Measurements from ENCODE around the gene PHF5A.
A peak's percentile ranks its signal among the peaks of the same experiment; 100 is the strongest.

The PHF5A gene

GRCh38 chr22:41468381-41469217, at the start of gene PHF5A, which contains the start of gene ACO2:
TSS of gene PHF5A (minus strand) at chr22:41468692. CDS start at chr22:41468653, 39 bp downstream.
TSS of gene ACO2 (plus strand) at chr22:41469117. CDS start at chr22:41469147, 30 bp downstream.
- peak; percentile 93 to 95 for DNase-seq (ENCODE audit: low read depth in 2 of 2)

GRCh38 chr22:41518048-41518347, 49.5 kb upstream of the PHF5A start:
- DNase-seq (ENCODE audit: low read depth in 2 of 2): no peak

- peak in 1 of 2 donors; percentile 42 for DNase-seq (ENCODE audit: low read depth in 2 of 2)
Measured at GRCh38 chr22:41517172-41518047, 48.9 kb upstream of the PHF5A start.

GRCh38 chr22:41516462-41516861, 48.0 kb upstream of the PHF5A start:
- no peak for DNase-seq (ENCODE audit: low read depth in 2 of 2)

DNA sequence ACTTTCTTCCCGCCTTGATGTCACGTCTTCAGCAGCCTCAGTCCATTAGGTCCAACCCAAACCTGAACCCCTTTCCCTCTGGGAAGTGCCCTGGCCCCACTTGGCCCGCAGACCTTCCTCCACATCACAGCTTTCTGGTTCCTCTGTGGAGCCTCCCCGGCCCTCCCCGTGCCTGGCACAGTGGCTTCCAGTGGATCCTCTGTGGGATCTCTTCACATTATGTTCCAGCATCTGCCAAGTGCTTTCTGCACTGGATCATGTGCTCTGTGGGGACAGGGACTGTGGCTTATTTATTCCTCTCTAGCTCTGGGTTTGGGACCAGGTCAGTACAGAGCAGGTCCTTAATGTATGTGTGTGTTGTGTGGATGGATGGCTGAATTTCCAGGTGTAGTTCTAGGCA, 44.9 kb upstream of the PHF5A start:
- DNase-seq (ENCODE audit: low read depth in 2 of 2): no peak

DNA sequence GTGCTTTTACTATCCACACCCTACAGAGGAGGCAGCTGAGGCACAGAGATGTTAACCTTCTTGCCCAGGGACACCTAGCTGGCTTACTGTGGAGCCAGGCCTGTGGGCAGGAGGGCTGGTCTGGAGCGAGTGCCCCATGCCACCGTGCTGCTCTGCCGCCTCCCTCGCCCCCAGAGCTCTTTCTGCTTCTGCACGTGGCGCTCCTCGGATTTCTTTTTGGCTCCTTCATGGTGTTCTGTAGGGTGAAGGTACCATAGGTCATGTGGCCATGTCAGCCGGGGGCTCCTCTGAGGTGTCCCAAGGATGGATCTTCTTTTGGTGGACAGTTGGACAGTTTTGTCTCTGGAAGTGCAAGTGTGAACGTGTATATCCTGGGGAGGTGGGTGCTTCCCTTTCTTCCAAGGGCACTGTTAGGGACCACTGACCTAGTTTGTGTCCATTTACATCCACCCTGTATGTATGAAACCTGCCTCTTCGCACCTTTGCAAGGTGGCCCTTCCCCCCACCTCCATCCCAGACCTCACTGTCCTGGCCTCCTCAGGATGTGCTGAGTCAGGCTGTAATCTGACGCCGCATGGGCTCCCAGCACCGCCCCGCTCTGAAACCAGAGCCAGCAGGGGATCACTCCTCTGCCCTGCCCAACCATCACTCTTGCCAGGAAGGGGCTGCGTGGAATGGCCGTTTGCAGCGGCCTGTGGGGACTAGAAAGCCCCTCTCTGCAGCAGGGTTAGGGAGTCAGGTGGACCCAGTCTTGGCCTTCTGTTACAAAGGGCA, 44.1 kb upstream of the PHF5A start:
- no peak for DNase-seq (ENCODE audit: low read depth in 2 of 2)

DNA sequence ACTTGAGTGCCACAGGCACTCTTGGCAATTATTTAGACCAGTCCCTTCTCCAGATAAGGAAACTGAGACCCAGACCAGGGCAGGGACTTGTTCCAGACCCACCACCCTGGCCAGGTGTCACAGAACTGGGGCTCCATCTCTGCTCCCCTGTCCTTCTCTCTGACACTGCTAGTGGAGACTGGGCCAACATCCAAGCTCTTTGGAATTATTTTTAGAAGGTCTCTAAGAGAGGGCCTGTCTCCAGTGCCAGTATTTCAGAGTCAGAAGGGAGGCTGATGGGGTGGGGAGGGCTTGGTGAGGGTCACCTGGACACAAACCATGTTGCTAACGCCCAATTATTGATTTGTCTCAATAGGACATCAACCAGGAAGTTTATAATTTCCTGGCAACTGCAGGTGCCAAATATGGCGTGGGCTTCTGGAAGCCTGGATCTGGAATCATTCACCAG, 43.1 kb upstream of the PHF5A start:
- no peak for DNase-seq (ENCODE audit: low read depth in 2 of 2)

DNA sequence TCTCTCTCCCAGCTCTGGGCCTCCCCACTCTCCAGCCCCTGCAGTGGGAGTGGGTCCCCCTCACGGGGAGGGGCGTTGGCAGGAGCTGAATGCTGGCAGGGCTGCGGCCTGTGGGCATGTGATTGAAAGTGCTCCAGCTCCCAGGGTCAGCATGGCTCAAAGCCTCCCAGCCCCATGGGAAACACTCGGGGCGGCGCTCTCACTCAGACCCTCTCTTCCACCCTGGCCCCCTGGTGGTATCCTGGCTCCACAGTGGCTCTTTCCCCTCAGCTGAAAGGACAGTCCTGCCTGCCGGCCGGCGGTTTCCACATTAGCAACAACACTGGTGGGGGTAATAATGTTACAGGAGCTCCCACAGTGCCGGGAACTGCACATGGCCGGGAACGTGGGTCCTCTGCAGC, 40.3 kb upstream of the PHF5A start:
- DNase-seq (ENCODE audit: low read depth in 2 of 2): no peak

DNA sequence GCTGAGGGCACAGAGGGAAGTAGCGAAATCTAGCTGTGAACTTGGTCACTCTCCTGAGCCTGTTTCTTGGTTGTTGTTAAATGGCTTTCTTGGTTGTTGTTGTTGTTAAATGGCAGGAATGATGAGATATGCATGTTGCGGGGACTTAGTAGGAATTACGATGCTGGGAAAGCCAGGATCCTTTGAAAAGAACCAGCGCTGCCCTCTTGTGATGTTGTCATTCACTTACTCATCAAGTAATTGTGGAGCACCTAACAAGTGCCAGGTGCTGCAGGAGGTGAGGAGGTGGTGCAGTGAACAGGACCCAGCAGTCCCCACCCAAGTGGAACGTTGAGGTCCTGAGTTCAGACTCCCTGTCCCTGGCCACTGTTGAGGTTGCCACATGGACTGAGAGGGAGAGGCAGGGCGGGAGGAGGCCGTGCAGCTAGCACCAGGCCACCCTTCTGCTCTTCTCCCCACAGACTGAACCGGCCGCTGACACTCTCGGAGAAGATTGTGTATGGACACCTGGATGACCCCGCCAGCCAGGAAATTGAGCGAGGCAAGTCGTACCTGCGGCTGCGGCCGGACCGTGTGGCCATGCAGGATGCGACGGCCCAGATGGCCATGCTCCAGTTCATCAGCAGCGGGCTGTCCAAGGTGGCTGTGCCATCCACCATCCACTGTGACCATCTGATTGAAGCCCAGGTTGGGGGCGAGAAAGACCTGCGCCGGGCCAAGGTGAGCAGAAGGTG, 39.0 kb upstream of the PHF5A start:
- DNase-seq (ENCODE audit: low read depth in 2 of 2): no peak

DNA sequence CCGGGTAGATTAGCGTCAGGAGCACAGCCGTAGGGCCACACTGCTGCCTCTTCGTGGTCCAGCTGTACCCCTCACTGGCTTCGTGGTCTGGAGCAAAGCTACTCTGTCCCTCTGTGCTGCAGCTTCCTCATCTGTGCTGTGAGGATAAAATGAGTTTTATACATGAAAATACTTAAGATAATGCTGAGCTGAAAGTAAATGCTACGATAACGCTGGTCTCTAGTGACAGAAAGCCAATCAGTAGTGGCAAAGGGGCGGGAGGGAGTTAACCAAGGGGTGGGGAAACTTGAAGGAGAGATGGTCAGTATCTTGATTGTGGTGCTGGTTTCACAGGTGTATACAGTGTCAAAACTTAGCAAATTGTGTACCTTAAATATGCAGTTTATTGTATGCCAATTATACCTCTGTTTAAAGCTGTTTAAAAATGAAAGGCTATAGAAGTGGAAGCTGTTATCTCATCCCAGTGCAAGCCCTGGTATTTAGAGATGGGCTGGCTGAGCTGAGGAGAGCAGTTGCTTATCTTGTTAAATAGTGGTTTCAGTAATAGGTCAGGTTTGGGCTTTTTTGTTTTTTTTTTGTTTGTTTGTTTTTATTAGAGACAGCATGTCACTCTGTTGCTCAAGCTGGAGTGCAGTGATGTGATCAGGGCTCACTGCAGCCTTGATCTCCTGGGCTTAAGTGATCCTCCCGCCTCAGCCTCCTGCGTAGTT, 37.2 kb upstream of the PHF5A start:
- DNase-seq (ENCODE audit: low read depth in 2 of 2): no peak

DNA sequence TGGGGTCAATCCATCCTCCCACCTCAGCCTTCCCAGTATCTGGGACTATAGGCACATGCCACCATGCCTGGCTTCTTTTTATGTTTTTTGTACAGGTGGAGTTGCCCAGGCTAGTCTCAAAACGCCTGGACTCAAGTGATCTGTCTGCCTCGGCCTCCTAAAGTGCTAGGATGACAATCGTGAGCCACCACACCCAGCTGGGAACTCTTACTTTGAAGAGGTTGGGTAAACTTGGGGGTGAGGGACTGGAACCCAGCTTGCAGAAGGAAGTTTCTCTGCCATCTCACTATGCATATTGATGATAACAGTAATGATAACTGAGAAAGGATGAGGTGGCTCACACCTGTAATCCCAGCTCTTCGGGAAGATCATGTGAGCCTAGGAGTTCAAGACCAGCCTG, 36.3 kb upstream of the PHF5A start:
- no peak for DNase-seq (ENCODE audit: low read depth in 2 of 2)

GRCh38 chr22:41504397-41504796, 35.9 kb upstream of the PHF5A start:
- no peak for DNase-seq (ENCODE audit: low read depth in 2 of 2)

DNA sequence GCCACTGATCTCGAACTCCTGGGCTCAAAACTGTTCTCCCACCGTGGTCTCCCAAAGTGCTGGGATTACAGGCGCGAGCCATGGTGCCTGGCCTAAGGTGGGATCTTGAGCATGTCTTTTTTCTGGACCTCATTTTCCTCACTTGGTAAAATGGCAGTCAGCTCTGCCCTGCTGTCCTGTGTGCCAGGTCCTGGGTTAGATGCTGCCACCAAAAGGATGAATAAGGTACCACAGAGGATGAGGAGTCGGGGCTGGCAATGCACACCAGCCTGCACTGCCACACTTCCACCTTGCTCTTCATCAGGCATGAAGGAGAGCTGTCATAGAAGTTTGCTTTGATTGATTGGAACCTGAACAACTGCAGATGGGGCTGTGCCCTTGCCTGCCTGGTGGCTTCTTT, 32.7 kb upstream of the PHF5A start:
- no peak for DNase-seq (ENCODE audit: low read depth in 2 of 2)

DNA sequence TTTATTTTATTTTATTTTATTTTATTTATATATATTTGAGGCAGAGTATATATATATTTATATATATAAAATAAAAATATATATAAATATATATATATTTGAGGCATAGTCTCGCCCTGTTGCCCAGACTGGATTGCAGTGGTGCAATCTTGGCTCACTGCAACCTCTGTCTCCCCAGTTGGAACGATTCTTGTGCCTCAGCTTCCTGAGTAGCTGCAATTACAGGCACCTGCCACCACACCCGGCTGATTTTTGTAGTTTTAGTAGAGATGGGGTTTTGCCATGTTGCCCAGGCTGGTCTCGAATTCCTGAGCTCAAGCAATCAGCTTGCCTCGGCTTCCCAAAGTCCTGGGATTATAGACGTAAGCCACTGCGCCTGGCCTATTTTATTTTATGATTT, 31.8 kb upstream of the PHF5A start:
- DNase-seq (ENCODE audit: low read depth in 2 of 2): no peak

DNA sequence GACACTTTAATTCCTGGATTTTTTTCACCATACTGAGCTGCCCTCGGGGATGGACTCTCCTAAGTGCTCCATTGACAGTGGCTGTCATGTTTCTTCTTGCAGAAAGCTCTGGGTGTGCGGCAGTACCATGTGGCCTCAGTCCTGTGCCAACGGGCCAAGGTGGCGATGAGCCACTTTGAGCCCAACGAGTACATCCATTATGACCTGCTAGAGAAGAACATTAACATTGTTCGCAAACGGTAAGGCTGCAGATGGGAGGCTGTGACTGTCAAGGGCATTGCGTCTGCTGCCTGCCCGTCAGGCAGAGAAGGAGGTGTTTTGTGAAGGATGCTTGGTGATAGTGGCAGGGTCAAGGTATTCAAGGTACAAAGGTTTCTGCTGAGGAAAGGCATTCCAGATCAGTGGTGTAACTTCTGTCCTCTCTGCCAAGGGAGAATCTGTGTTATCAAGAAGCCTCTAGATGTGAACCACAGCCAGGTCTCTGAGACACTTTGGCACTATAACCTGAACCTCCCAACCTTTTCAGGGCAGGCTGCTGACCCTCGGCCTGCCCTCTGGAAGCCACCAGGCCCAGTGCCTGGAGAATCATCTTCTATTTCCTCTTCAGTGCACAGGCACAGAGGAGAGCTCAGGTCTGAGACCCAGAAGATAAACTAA, 31.3 kb upstream of the PHF5A start:
- DNase-seq (ENCODE audit: low read depth in 2 of 2): no peak

DNA sequence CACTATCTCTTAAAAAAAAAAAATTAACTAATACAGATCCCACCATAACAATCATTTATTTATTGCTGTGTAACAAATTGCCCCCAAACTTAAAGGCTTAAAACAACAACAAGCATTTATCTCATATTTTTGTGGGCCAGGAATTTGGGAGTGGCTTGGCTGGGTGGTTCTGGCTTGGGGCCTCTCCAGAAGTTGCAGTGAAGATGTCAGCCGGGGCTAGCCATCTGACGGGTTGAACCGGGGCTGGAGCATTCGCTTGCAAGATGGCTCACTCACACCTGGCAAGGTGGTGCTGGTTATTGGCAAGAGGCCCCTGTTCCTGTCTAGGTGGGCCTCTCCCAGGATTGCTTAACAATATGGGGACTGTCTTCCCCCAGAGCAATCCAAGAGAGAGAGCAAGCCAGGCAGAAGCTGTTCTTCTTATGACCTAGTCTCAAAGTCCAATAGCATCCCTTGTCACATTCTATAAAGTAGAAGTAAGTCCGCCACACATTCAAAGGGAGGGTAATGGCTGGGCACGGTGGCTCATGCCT, 29.9 kb upstream of the PHF5A start:
- no peak for DNase-seq (ENCODE audit: low read depth in 2 of 2)

- DNase-seq (ENCODE audit: low read depth in 2 of 2): no peak
Measured at GRCh38 chr22:41491374-41492100, 23.0 kb upstream of the PHF5A start.

DNA sequence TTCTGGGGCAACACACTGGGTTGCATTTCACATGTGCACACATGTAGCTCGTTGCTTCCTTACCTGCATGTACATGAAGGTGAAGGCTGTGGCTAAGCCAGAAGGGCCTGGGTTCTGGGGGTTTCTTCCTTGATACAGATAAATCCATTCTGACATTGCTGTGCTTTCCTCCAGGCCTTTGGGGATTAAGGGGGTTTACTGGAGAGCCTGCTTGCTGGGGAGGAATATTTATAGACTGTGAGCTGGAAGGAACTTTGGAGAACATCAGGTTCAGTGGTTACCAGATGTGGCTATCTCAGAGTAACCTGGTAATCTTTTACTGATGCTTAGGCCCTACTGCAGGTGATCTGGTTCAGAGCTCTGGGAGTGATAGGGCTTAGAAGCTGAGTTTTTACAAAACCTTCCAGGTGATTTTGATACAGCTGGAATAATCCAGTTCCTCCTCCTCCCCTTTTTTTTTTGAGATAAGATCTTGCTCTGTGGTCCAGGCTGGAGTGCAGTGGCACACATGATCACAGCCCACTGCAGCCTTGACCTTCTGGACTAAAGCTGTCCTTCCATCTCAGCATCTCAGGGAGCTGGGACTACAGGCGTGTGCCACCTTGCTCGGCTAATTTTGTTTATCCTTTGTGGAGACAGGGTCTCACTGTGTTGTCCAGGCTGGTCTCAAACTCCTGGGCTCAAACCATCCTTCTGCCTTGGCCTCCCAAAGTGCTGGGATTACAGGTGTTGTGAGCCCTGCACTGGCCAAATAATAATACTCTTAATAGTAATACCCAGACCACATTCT, 20.3 kb upstream of the PHF5A start:
- no peak for DNase-seq (ENCODE audit: low read depth in 2 of 2)

Data from stimulated activated CD8-positive, alpha-beta memory T cell treated with anti-CD3 and anti-CD28 coated beads, Interleukin-15, amount 100 ng/mL, for 48 hours (primary cell).